COR-L47 (cell line): ENCODE measurements around the gene TMEM198.

Experiments
- DNase-seq: peaks from one replicate; lab custom pipeline; 2025; lab: John Stamatoyannopoulos, UW

TMEM198 gene

GRCh38 chr2:219545943-219546352 is 2.1 kb downstream of the TMEM198 start:
- DNase-seq: no peak

GRCh38 chr2:219547621-219548020 is 3.8 kb downstream of the TMEM198 start:
- no peak for DNase-seq

GRCh38 chr2:219548990-219549389 is 5.2 kb downstream of the TMEM198 start:
- no peak for DNase-seq

- DNase-seq: no peak
Measured at GRCh38 chr2:219549619-219550018, 5.8 kb downstream of the TMEM198 start.

GRCh38 chr2:219551441-219552381 is 7.9 kb downstream of the TMEM198 start:
- DNase-seq: no peak

- DNase-seq: peak; percentile 74
Measured at GRCh38 chr2:219552382-219553167, 8.7 kb downstream of the TMEM198 start.

- DNase-seq: no peak
Measured at GRCh38 chr2:219553168-219553417, 9.3 kb downstream of the TMEM198 start.

GRCh38 chr2:219553463-219553963 is 9.7 kb downstream of the TMEM198 start:
- no peak for DNase-seq

- DNase-seq: no peak
Measured at GRCh38 chr2:219554350-219554749, 10.5 kb downstream of the TMEM198 start.

GRCh38 chr2:219555956-219556355 is 12.1 kb downstream of the TMEM198 start:
- DNase-seq: no peak

- DNase-seq: no peak
Measured at GRCh38 chr2:219556413-219556812, 12.6 kb downstream of the TMEM198 start.

GRCh38 chr2:219557320-219557719 is 13.5 kb downstream of the TMEM198 start:
- DNase-seq: no peak

GRCh38 chr2:219557791-219558785 is 14.3 kb downstream of the TMEM198 start:
- DNase-seq: no peak

GRCh38 chr2:219559156-219559915 is 15.5 kb downstream of the TMEM198 start:
- no peak for DNase-seq

- DNase-seq: no peak
Measured at GRCh38 chr2:219560037-219560892, 16.4 kb downstream of the TMEM198 start.

GRCh38 chr2:219560893-219561178 is 17.0 kb downstream of the TMEM198 start:
- DNase-seq: no peak

GRCh38 chr2:219561179-219562048 is 17.6 kb downstream of the TMEM198 start:
- DNase-seq: no peak

GRCh38 chr2:219562049-219563020 is 18.5 kb downstream of the TMEM198 start:
- DNase-seq: no peak
